Activated T-cell treated with anti-CD3 and anti-CD28 coated beads, Interleukin-2, amount 50 U/mL, for 72 hours (primary cell): Measurements from ENCODE around the gene SPSB3. TPM values are rescaled to one million over a fixed set of nuclear protein-coding genes. Genes with fewer than 3 reads are reported as not detected.

Experiments used
- ATAC-seq, 2 donors: fragments of 150-1000 bp; cut with Tn5 transposase; replicated peaks in 1 of 2; 2 replicates each; pipeline ENCODE4 v1.10.0; 2021; ENCODE audit warnings: moderate library complexity in 2 of 2, mild to moderate bottlenecking in 1 of 2
- DNase-seq, 2 donors: peaks; one replicate each; pipeline ENCODE4 v3.0.0; 2021 to 2022; ENCODE audit warnings: mixed read lengths in 1 of 2
- H3K27ac Mint-ChIP-seq: one replicate; pipeline ENCODE4 v1.8.0; 2022; ENCODE audit warnings: mild to moderate bottlenecking, moderate library complexity, mixed read lengths
- H3K27me3 Mint-ChIP-seq: one replicate; pipeline ENCODE4 v1.8.0; 2022; ENCODE audit warnings: low read depth, mixed read lengths
- H3K36me3 Mint-ChIP-seq, 2 donors: one replicate each; pipeline ENCODE4 v1.8.0; 2022; ENCODE audit warnings: mixed read lengths in 2 of 2, mild to moderate bottlenecking in 1 of 2; ENCODE audit not compliant: insufficient read depth in 2 of 2
- H3K4me1 Mint-ChIP-seq: one replicate; pipeline ENCODE4 v1.8.0; 2022; ENCODE audit warnings: low read depth, mixed read lengths
- H3K4me3 Mint-ChIP-seq, 2 donors: one replicate each; pipeline ENCODE4 v1.8.0; 2022; ENCODE audit warnings: mild to moderate bottlenecking in 2 of 2, mixed read lengths in 2 of 2, moderate library complexity in 2 of 2
- H3K9me3 Mint-ChIP-seq, 2 donors: one replicate each; pipeline ENCODE4 v1.8.0; 2022; ENCODE audit warnings: mixed read lengths in 2 of 2
- total RNA-seq, 2 donors: library from RNA; stranded (reverse); gene quantifications; one replicate each; pipeline ENCODE4 v1.2.3, GENCODE V29; 2022

The SPSB3 gene
- total RNA-seq, 2 donors from 2014 or later: 37.1 to 40.1 TPM

DNA sequence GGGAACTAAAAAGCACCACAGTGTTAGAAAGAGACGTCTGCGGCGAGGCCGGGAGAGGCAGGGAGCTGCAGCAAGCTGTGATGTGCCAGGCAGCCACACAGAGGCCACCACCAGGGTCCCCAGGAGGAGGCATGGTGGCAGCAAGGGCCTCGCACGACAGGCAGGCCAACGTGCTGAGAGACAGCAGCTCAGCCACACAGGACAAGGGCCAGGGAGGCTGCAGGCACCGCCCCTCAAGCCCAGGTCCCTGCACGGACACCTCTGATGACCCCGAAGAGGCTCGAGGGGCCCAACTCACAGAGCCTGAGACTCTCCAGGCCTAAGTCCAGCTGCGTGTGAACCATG lies 38.5 kb upstream of the SPSB3 start:
- H3K4me3 Mint-ChIP-seq: no peak overlapping the region
- H3K36me3 Mint-ChIP-seq: no peaks in the 10 kb centered on the region
- H3K27me3 Mint-ChIP-seq: no peaks in the 10 kb centered on the region
- no peaks in the 10 kb centered on the region for H3K9me3 Mint-ChIP-seq
- peaks cover 8% of the 10 kb centered on the region for H3K4me1 Mint-ChIP-seq
- no peak overlapping the region for H3K27ac Mint-ChIP-seq
- DNase-seq (no peak), ATAC-seq (no peak)

DNA sequence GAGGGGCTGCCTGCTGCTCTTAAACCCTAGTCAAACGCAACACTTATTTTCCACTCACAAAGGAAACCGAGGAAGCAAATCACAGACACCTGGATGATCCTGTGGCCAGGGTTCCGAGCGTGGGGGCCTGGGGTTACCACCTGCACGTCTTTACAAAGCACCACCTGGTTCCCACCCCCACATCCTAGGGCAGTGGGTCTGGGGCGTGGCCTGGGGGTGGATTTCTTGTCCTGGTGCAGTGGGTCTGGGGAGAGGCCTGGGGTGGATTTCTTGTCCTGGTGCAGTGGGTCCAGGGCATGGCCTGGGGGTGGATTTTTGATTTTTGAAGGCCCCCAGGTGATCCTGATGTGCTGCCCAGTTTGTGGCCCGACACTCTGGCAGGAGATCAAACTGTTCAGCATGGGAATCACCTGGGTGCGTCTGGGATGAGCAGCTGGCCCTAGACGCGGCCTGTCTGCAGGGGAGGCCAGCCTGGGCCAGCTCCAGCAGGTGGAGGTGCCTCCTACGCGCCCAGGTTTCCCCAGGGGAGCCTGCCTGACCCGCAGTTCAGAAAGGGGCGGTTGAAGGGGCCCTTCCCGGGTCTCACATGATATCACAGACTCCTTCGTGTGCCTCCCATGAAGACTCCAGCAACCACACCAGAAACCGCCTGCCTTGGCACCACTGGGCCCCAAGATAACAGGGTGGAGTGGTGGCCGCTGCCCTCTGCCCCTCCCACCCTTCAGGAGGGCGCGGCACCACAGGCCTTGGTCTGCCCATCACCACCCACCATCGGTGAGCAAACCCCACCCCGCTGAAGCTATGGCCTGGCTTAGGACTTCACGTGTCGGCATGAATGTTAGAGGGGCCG lies 38.0 kb upstream of the SPSB3 start:
- Mint-ChIP-seq H3K36me3 (no peaks in the 10 kb centered on the region), H3K27ac (no peak overlapping the region), H3K4me3 (no peak overlapping the region), H3K4me1 (peaks cover 8% of the 10 kb centered on the region), H3K27me3 (no peaks in the 10 kb centered on the region), H3K9me3 (no peaks in the 10 kb centered on the region)
- DNase-seq: no peak
- ATAC-seq: no peak

DNA sequence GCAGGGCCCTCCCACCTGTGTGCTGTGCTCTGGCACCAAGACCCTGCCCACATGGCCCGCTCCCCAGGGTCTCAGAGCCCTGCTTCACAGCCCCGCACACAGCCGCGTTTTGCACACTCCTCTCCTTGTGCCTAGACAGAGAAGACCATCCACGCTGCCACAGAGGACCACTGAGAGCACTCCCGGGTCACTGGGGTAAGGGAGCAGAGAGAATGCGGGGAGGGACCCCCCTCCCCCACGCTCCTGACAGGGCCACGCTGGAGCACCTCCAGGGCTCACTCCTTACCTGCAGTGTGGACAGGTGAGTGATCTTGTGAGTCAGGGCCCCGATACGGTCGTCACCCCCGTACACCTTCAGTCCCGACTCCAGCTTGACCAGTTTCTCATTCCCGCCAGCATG lies 37.2 kb upstream of the SPSB3 start:
- DNase-seq (no peak), ATAC-seq (no peak)
- Mint-ChIP-seq H3K27ac (no peak overlapping the region), H3K36me3 (no peaks in the 10 kb centered on the region), H3K27me3 (no peaks in the 10 kb centered on the region), H3K4me1 (peaks cover 4% of the 10 kb centered on the region), H3K4me3 (no peak overlapping the region), H3K9me3 (no peaks in the 10 kb centered on the region)

DNA sequence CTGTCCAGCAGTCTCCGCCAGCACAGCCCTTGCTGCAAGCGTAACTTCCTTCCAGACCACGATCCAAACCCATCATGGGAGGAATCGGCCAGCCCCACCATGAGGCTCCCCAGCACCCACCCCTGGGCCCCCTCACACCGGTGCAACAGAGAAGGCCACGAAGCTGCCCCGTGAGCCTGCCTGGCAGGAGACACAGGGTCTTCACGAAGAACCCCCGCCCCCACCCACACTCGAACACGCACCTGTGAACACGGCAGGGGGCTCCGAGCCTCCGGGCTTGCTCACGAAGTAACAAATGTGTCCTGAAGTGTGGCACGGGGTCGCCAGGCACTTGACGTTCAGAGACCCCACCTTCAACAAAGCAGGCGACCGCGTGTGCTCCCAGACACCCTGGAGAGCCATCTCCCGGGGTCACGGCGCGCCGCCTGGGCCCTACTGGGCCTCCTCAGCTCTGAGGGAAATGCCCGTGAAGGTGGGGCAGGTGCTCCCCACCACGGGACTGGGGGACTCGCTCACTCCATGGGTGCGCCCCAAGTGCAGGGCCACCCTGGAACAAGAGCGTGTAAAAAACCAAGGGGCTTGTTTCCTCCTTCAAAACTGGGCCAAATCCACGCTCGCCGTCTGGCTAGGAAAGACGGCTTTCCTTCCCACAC lies 36.6 kb upstream of the SPSB3 start:
- H3K4me3 Mint-ChIP-seq: no peak overlapping the region
- DNase-seq: no peak
- no peaks in the 10 kb centered on the region for H3K4me1 Mint-ChIP-seq
- no peaks in the 10 kb centered on the region for H3K9me3 Mint-ChIP-seq
- no peaks in the 10 kb centered on the region for H3K27me3 Mint-ChIP-seq
- no peak overlapping the region for H3K27ac Mint-ChIP-seq
- ATAC-seq: no peak
- no peaks in the 10 kb centered on the region for H3K36me3 Mint-ChIP-seq

DNA sequence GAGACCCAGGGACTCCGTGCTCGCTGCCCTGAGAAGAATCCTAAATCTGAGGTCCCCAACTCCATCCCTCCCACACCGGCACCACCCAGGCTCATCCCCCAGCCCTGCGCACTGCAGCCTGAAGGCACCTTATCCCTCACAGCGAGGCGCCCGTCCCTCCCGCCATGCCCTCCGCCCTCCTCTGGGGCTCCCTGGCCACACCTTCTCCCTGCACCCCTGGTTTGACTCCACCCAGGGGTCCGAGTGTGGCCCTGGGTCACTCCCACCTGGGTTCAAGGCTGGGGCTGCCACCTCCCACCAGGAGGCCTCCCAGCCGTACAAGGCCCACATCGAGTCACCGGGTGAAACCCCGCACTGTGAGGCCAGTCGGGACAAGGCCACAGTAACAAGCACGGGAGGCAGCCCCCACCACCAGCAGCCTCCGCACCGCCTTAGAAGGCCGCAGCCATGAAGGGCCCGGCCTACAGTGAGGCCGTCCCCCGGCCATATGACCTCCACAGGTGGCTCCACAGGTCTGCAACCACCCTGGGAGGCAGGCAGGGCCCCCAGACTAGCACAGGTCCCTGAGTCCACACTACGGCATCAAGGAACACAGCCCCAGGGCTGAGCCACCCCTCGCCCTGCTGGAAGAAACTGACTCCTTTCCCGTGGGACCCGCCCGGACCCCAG lies 36.0 kb upstream of the SPSB3 start:
- no peak for ATAC-seq

DNA sequence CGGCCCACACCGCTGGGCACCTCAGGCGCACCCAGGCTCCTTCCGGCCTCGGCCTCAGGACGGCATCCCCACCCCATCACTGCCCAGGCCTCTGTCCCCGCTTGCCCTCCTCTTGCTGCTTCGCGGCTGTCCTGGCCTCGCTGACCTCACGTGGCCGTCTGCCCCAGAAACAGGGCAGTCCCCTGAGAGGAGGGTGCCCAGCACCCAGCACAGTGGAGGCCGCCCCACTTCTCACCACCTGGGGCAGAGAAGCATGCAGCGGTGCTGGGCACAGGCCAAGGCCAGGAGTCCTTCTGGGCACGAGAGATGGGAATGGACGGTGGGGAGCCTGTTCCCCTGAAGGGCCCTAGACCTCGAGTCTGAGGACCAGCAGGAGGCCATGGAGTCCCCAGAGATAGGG lies 35.3 kb upstream of the SPSB3 start:
- no peak for DNase-seq
- Mint-ChIP-seq H3K36me3 (no peaks in the 10 kb centered on the region), H3K4me1 (no peaks in the 10 kb centered on the region), H3K27me3 (no peaks in the 10 kb centered on the region), H3K9me3 (no peaks in the 10 kb centered on the region), H3K27ac (no peak overlapping the region), H3K4me3 (no peak overlapping the region)
- ATAC-seq: no peak

More for the DNA sequence above, 36.0 kb upstream of the SPSB3 start:
- no peaks in the 10 kb centered on the region for H3K27me3 Mint-ChIP-seq
- DNase-seq: no peak
- no peak overlapping the region for H3K4me3 Mint-ChIP-seq
- H3K27ac Mint-ChIP-seq: no peak overlapping the region
- no peaks in the 10 kb centered on the region for H3K9me3 Mint-ChIP-seq
- no peaks in the 10 kb centered on the region for H3K4me1 Mint-ChIP-seq
- no peaks in the 10 kb centered on the region for H3K36me3 Mint-ChIP-seq

DNA sequence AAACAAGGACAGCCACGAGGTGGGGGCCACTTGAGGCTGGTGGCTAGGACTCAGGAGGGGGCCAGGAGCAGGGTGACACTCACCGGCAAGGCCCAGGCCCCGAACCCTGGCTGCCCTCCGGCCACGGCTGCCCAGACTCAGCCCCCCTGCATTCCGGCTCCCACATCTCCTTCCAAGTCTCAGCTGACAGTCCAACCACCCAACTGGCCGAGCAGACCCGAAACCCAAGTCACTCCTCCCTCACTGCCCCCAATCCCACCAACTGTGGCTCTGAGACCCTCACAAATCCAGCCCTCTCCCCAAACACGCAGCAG lies 34.9 kb upstream of the SPSB3 start:
- Mint-ChIP-seq H3K27me3 (no peaks in the 10 kb centered on the region), H3K9me3 (no peaks in the 10 kb centered on the region), H3K36me3 (no peaks in the 10 kb centered on the region), H3K4me3 (no peak overlapping the region), H3K4me1 (peaks cover 4% of the 10 kb centered on the region), H3K27ac (no peak overlapping the region)
- DNase-seq (no peak), ATAC-seq (no peak)

DNA sequence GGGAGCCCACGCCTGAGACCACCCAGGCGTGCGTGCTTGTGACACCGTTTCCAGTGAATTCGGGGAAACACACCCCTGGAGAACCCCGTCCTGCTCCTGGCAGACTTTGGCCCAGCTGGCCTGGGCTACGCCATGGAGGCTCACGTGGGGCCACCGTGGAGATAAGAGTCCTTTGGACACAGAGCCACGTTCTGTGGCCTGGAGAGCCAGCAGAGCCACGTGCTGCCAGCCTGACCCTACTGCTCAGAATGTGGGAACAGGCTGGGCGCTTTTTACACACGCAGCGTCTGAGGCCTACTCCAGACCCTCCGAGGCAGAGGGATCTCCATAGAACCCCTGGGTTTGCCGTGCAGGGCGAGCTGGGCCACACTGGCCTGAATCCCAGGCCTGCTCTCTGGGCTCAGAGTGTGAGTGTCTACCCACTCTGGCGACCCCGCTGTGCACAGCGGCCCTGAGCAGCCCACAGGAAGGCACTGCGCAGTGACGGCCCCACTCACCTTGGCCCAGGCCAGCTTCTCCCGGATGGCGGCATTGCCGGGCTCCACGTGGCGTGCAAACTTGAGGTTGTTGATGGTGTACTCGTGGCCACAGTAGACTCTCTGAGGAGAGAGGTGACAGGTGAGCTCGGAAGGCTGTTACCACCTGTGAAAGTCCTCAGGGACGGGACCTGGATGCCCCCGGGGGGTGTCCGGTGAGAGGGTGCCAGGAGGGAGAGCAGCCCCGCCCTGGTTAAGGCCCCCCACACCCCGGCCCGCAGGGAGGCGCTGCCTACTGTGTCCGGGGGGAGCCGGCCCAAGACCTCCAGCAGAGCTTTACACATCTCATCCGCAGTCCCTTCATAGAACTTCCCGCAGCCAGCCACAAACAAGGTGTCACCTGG lies 34.3 kb upstream of the SPSB3 start:
- no peak overlapping the region for H3K27ac Mint-ChIP-seq
- ATAC-seq (no peak), DNase-seq (no peak)
- no peak overlapping the region for H3K4me3 Mint-ChIP-seq
- no peaks in the 10 kb centered on the region for H3K27me3 Mint-ChIP-seq
- H3K36me3 Mint-ChIP-seq: no peaks in the 10 kb centered on the region
- H3K9me3 Mint-ChIP-seq: no peaks in the 10 kb centered on the region
- H3K4me1 Mint-ChIP-seq: peaks cover 5% of the 10 kb centered on the region

DNA sequence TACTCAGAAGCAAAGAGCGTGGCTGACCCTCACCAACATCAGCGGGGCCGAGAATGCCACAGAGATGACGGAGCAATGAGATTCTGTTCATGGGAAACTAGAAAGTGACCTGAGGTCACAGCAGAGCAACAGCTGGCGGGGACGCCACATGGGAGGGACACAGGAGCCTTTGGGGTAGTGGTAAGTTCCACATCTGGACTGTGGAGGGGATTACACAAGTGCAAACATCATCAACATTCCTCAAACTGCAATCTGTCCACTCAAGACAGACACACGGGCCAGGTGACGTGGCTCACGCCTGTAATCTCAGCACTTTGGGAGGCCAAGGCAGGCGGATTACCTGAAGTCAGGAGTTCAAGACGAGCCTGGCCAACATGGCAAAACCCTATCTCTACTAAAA lies 33.1 kb upstream of the SPSB3 start:
- Mint-ChIP-seq H3K27ac (no peak overlapping the region), H3K36me3 (no peaks in the 10 kb centered on the region), H3K27me3 (no peaks in the 10 kb centered on the region), H3K4me3 (no peak overlapping the region), H3K4me1 (peaks cover 5% of the 10 kb centered on the region), H3K9me3 (no peaks in the 10 kb centered on the region)
- ATAC-seq: no peak
- DNase-seq: no peak

DNA sequence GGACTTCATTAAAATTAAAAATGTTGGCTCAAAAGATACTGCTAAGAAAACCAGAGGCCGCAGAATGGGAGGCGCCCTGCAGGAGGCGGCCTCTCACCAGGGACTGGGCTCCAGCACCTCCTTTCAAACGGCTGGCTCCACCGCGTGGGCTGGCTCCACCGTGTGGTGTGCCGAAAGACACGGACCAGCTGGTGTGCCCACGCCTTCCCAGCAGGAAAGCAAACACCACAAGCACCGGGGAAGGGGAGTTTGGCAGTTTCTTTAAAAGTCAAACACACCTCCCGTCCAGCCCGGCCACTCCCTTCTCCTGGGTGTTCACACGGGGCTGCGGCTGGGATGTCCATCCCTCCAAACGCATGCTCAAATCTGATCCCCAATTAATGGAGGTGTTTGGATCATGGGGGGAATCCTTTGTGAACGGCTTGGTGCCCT lies 30.4 kb upstream of the SPSB3 start:
- peak; percentile 53 to 59 for DNase-seq
- no peak overlapping the region for H3K27ac Mint-ChIP-seq
- no peaks in the 10 kb centered on the region for H3K36me3 Mint-ChIP-seq
- H3K9me3 Mint-ChIP-seq: no peaks in the 10 kb centered on the region
- ATAC-seq: peak; percentile 68 to 85
- H3K27me3 Mint-ChIP-seq: no peaks in the 10 kb centered on the region
- H3K4me1 Mint-ChIP-seq: peaks cover 5% of the 10 kb centered on the region
- H3K4me3 Mint-ChIP-seq: no peak overlapping the region

DNA sequence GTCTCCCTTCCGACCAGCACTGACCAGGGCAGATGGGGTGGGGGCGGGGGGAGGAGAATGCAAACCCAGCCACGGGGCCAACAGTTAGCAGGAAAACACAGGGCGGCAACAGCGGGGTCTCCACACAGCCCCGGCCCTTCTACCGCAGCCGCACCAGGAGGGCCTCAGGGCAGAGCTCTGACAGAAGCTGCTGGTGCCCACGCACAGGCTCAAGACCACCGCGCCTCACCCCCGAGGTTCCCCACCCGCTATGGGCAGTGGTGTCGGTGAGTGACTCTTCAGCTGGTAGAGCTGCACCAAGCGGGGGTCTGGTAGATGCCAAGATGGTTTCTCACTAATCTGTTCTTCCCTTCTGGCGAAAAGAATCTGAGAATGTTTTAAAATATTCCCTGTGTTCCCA lies 28.2 kb upstream of the SPSB3 start:
- H3K4me1 Mint-ChIP-seq: peaks cover 5% of the 10 kb centered on the region
- H3K27me3 Mint-ChIP-seq: no peaks in the 10 kb centered on the region
- H3K9me3 Mint-ChIP-seq: no peaks in the 10 kb centered on the region
- peaks cover 1 to 8% of the 10 kb centered on the region in 2 donors for H3K36me3 Mint-ChIP-seq
- H3K4me3 Mint-ChIP-seq: no peak overlapping the region
- H3K27ac Mint-ChIP-seq: no peak overlapping the region
- DNase-seq (no peak), ATAC-seq (no peak)

DNA sequence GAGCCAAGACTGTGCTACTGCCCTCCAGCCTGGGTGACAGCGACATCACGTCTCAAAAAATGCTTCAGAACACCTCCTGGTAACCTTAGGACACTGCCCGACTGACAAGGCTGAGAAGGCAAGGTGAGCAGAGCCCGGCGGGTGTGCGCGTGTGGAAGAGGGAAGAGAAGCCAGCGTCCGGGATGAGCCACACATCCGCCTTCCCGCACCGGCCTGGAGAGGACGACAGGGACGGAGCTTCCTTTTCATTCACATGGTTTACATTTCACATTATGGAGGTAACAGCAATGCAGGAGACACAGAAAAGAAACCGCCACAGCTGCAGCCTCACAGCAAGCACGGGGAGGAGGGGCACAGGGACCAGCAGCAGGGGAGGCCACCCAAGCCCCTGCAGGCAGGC lies 27.7 kb upstream of the SPSB3 start:
- ATAC-seq: no peak
- H3K36me3 Mint-ChIP-seq: peaks cover 1 to 8% of the 10 kb centered on the region in 2 donors
- no peak for DNase-seq
- no peak overlapping the region for H3K27ac Mint-ChIP-seq
- peaks cover 5% of the 10 kb centered on the region for H3K4me1 Mint-ChIP-seq
- H3K4me3 Mint-ChIP-seq: no peak overlapping the region
- no peaks in the 10 kb centered on the region for H3K27me3 Mint-ChIP-seq
- no peaks in the 10 kb centered on the region for H3K9me3 Mint-ChIP-seq

DNA sequence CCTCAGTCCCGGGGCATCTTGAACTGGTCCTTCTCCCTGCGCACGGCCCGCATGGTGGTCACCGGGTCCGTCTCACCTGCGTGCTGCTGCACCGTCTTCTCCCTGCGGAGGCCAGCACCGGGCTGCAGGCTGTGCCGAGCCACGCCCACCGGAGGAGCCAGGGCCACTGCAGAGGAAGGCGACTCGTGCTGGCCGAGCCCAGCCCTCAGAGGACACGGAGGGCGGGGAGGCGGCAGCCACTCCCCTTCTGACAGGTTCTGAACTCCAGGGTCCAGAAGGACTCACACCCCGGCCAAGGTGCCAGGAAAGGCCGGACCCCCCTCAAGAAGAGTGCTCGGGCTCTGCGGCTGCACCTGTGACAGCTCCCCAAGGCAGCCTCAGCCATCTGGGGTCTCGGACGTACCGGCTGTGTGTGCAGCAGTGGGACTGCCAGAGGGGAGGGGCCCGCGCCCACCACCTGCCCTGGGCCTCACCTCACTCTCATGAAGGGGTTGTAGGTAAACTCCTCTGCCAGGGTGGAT lies 27.0 kb upstream of the SPSB3 start:
- Mint-ChIP-seq H3K4me3 (no peak overlapping the region), H3K9me3 (no peaks in the 10 kb centered on the region), H3K36me3 (peaks cover 1 to 8% of the 10 kb centered on the region in 2 donors), H3K27ac (no peak overlapping the region), H3K4me1 (peaks cover 5% of the 10 kb centered on the region), H3K27me3 (no peaks in the 10 kb centered on the region)
- ATAC-seq (no peak), DNase-seq (no peak)
